Suprapubic skin (tissue), 4 donors: ENCODE data around the gene ZFP36L2. TPM values are rescaled to one million over a fixed set of nuclear protein-coding genes. Genes with fewer than 3 reads are reported as not detected.

Experiments used
- DNase-seq, 2 donors: peaks; one replicate each; pipeline ENCODE4 v3.0.0-alpha.2; 2019; ENCODE audit warnings: low spot score in 2 of 2
- H3K27ac ChIP-seq: fragments of 200-600 bp; sonication (generic); one replicate; pipeline ENCODE4 v1.5.1; 2019
- H3K27me3 ChIP-seq: fragments of 200-600 bp; sonication (generic); one replicate; pipeline ENCODE4 v1.5.1; 2019
- H3K36me3 ChIP-seq: fragments of 200-600 bp; sonication (generic); one replicate; pipeline ENCODE4 v1.5.1; 2019
- H3K4me1 ChIP-seq: fragments of 200-600 bp; sonication (generic); one replicate; pipeline ENCODE4 v1.5.1; 2019
- H3K4me3 ChIP-seq: fragments of 200-600 bp; sonication (generic); one replicate; pipeline ENCODE4 v1.5.1; 2019; ENCODE audit warnings: mild to moderate bottlenecking
- H3K9me3 ChIP-seq: fragments of 200-600 bp; sonication (generic); one replicate; pipeline ENCODE4 v1.5.1; 2019
- CTCF ChIP-seq, 2 donors: fragments of 200-600 bp in 1 of 2; fragments of 450-650 bp in 1 of 2; sonication (generic) in 1 of 2; IDR thresholded peaks; one replicate each; pipeline ENCODE4 v1.5.1; 2016 to 2019; ENCODE audit warnings: antibody characterized with exemption in 2 of 2, mild to moderate bottlenecking in 1 of 2, moderate library complexity in 1 of 2
- EP300 ChIP-seq: sonication (generic); formaldehyde crosslinking; IDR thresholded peaks from one replicate; pipeline ENCODE4 v1.6.1; 2017; ENCODE audit warnings: antibody characterized with exemption
- POLR2A ChIP-seq, 2 donors: fragments of 450-650 bp; IDR thresholded peaks; one replicate each; pipeline ENCODE4 v1.6.1; 2017; ENCODE audit warnings: antibody characterized with exemption in 2 of 2, mild to moderate bottlenecking in 2 of 2, moderate library complexity in 2 of 2
- POLR2AphosphoS5 ChIP-seq, 3 donors: sonication (generic); formaldehyde crosslinking; IDR thresholded peaks; one replicate each; pipeline ENCODE4 v1.6.1; 2017; ENCODE audit warnings: antibody characterized with exemption in 3 of 3
- WGBS: methylation state at CpG from one replicate; pipeline ENCODE4 v1.1.5; 2018; 5-methylcytosine and 5-hydroxymethylcytosine counted together
- total RNA-seq, 4 donors: library from RNA; depleted of rRNA; stranded (reverse); fragments of >200 nt; gene quantifications; one replicate each; pipeline ENCODE4 v1.1.0, GENCODE V29; 2016

ZFP36L2 gene
- total RNA-seq, 4 donors from 2014 or later: 198 to 238 (median 223) TPM

GRCh38 chr2:43218702-43219382 lies 7.6 kb downstream of the ZFP36L2 start:
- WGBS: 13% methylated on average over 3 of the region's 8 CpGs
- H3K4me3 ChIP-seq: peak overlapping the region; percentile 90
- peaks cover 58% of the 10 kb centered on the region for H3K4me1 ChIP-seq
- H3K27me3 ChIP-seq: no peaks in the 10 kb centered on the region
- H3K36me3 ChIP-seq: peaks cover 10% of the 10 kb centered on the region
- TF ChIP-seq POLR2AphosphoS5 (IDR thresholded peaks at IDR 0.05) (no peak), EP300 (no peak), CTCF (IDR thresholded peaks at IDR 0.05) (no peak), POLR2A (IDR thresholded peaks at IDR 0.05) (no peak)
- no peaks in the 10 kb centered on the region for H3K9me3 ChIP-seq
- DNase-seq: peak; percentile 82 to 84
- peak overlapping the region; percentile 97 for H3K27ac ChIP-seq

GRCh38 chr2:43218155-43218701 lies 8.2 kb downstream of the ZFP36L2 start:
- H3K27ac ChIP-seq: peak overlapping the region; percentile 97
- peaks cover 58% of the 10 kb centered on the region for H3K4me1 ChIP-seq
- H3K27me3 ChIP-seq: no peaks in the 10 kb centered on the region
- H3K4me3 ChIP-seq: peak overlapping the region; percentile 90
- no peak for DNase-seq
- H3K9me3 ChIP-seq: no peaks in the 10 kb centered on the region
- peaks cover 6% of the 10 kb centered on the region for H3K36me3 ChIP-seq
- WGBS: 23% methylated on average over 11 of the region's 13 CpGs
- TF ChIP-seq CTCF (IDR thresholded peaks at IDR 0.05) (no peak), EP300 (no peak), POLR2AphosphoS5 (IDR thresholded peaks at IDR 0.05) (no peak), POLR2A (IDR thresholded peaks at IDR 0.05) (no peak)

- Histone ChIP-seq H3K9me3 (no peaks in the 10 kb centered on the region), H3K36me3 (peaks cover under 1% of the 10 kb centered on the region), H3K27ac (peak overlapping the region; percentile 97), H3K4me3 (no peak overlapping the region), H3K27me3 (no peaks in the 10 kb centered on the region), H3K4me1 (peaks cover 56% of the 10 kb centered on the region)
- WGBS: 58% methylated on average over 8 of the region's 11 CpGs
- DNase-seq: no peak
- no peak for TF ChIP-seq POLR2AphosphoS5 (IDR thresholded peaks at IDR 0.05)
- no peak for TF ChIP-seq EP300
- TF ChIP-seq CTCF (IDR thresholded peaks at IDR 0.05): no peak
- no peak for TF ChIP-seq POLR2A (IDR thresholded peaks at IDR 0.05)
These were observed 8.9 kb downstream of the ZFP36L2 start for GRCh38 chr2:43217228-43218154.

GRCh38 chr2:43216629-43217028 lies 9.8 kb downstream of the ZFP36L2 start:
- no peaks in the 10 kb centered on the region for H3K9me3 ChIP-seq
- no peak overlapping the region for H3K4me3 ChIP-seq
- H3K36me3 ChIP-seq: no peaks in the 10 kb centered on the region
- WGBS: 92% methylated on average over 8 of the region's 8 CpGs
- peaks cover 50% of the 10 kb centered on the region for H3K4me1 ChIP-seq
- H3K27me3 ChIP-seq: no peaks in the 10 kb centered on the region
- DNase-seq: no peak
- no peak overlapping the region for H3K27ac ChIP-seq
- TF ChIP-seq POLR2AphosphoS5 (IDR thresholded peaks at IDR 0.05) (no peak), EP300 (no peak), POLR2A (IDR thresholded peaks at IDR 0.05) (no peak), CTCF (IDR thresholded peaks at IDR 0.05) (no peak)
